ENCODE data around the gene METTL16.
"Not testable (repeated sequence)": the region's sequence is repeated elsewhere in the genome, so short reads cannot be mapped to it uniquely, and the experiment has no call there.

METTL16 gene

DNA sequence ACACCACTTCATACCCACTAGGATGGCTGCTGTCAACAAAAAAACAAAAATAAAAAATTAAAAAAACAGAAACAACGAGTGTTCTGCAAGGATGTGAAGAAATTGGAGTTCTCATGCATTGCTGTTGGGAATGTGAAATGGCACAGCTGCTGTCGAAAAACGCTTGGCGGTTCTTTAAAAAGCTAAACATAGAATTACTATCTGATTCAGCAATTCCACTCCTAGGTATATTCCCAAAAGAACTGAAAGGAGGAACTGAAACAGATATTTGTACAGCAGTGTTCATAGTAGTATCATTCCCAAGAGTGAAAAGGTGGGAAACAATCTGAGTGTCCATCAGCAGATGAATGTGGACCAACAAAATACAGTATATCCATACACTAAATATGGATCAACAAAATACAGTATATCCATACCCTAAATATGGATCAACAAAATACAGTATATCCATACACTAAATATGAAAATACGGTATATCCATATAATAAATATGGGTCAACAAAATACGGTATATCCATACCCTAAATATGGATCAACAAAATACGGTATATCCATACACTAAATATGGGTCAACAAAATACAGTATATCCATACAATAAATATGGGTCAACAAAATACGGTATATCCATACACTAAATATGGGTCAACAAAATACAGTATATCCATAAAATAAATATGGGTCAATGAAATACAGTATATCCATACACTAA is 8.7 kb downstream of the METTL16 start:
- no peak for DNase-seq (ENCODE audit: low read depth)

DNA sequence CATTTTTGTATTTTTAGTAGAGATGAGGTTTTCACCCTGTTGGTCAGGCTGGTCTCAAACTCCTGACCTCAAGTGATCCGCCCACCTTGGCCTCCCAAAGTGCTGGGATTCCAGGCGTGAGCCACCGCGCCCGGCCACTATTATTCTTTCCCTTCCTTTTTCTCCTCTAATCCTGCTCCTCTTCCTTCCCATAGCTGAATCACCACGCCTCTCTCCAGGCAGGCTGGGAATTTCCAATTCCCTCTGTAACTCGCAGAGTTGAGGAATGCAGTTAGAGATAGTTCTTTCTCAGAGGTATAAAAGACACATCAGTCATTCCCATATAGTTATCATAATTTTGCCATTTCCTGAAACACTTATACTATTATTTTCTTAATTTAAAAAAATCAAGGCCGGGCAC is 11.2 kb downstream of the METTL16 start:
- DNase-seq (ENCODE audit: low read depth) = no peak

DNA sequence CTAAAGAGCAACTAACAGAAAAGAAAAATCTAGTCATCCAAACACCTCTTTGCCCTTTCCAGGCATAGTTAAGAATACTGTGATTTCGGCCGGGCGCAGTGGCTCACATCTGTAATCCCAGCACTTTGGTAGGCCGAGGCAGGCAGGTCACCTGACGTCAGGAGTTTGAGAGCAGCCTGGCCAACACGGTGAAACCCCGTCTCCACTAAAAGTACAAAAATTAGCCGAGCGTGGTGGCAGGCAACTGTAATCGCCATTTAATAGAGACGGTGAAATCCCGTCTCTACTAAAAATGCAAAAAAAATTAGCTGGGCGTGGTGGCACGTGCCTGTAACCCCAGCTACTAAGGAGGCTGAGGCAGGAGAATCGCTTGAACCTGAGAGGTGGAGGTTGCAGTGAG is 22.4 kb downstream of the METTL16 start:
- not testable (repeated sequence) for DNase-seq (ENCODE audit: low read depth)

- DNase-seq (ENCODE audit: low read depth) = no peak
Observed at GRCh38 chr17:2487306-2487705, 24.4 kb downstream of the METTL16 start.

- not testable (repeated sequence) for DNase-seq (ENCODE audit: low read depth)
Observed at GRCh38 chr17:2486709-2487108, 25.0 kb downstream of the METTL16 start.

DNA sequence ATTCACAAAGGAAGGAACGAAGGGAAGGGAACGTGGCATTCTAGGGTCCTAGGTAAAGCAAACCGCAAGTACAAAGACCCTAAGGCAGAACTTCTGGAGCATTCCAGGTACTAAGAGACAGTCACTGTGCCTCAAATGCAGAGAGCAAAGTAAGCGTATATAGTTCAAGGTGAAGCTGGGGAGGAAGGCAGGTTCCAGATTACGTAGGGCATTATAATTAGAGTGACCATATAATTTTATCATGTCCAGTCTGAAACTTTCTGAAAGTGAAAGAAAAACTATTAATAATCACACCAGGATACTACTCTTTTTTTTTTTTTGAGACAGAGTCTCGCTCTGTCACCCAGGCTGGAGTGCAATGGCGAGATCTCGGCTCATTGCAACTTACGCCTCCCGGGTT is 25.7 kb downstream of the METTL16 start:
- DNase-seq (ENCODE audit: low read depth) = no peak

- DNase-seq (ENCODE audit: low read depth) = no peak
Observed at GRCh38 chr17:2485543-2485942, 26.1 kb downstream of the METTL16 start.

DNA sequence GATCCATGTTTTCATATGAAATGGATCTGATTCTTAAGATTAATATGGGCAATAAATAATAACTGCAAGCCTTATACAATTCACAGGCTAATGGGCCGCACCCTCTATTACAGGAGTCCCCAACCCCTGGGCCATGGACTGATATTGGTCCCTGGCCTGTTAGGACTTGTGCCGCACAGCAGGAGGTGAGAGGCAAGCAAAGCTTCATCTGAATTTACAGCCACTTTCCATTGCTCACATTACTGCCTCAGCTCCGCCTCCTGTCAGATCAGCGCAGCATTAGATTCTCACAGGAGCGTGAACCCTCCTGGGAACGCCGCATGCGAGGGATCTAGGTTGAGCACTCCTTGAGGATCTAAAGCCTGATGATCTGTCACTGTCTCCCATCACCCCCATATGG is 26.8 kb downstream of the METTL16 start:
- DNase-seq (ENCODE audit: low read depth) = no peak

DNA sequence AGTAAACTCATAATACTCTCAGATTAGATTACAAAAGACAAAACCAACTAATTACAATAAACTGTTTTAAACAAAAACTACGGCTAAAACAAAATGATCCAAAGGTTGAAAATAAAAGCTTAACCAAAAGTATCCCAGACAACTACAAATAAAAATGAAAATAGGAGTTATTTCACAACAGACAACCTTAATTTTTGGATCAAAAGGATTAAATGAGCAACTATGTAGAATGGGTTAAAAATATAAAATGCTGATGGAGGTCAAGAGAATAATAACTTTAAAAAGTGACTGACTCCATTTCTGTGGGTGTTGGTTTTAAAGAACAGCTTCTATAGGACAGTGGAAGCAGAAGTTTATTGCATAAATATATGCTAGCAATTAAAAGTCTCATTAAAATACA is 28.6 kb downstream of the METTL16 start:
- no peak for DNase-seq (ENCODE audit: low read depth)

DNA sequence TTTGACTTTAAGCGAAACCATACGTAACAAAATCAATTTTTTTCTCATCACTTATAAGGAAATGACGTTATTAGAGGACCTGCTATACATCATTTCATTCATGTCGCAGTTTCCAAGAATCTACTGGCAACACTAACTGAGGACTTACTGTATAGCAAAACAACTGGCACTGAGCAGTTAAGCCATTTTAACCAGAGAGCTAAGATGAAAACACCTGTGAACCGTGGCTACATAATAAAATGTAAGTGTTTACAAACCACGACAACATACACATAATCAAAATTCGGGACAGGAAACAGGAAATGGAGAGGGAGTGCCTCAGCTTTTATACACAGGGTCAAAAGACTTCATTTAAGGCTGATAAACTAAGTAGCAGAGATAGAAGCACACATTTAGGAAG is 29.5 kb downstream of the METTL16 start:
- no peak for DNase-seq (ENCODE audit: low read depth)

- DNase-seq (ENCODE audit: low read depth) = no peak
Observed at GRCh38 chr17:2481760-2482159, 29.9 kb downstream of the METTL16 start.

DNA sequence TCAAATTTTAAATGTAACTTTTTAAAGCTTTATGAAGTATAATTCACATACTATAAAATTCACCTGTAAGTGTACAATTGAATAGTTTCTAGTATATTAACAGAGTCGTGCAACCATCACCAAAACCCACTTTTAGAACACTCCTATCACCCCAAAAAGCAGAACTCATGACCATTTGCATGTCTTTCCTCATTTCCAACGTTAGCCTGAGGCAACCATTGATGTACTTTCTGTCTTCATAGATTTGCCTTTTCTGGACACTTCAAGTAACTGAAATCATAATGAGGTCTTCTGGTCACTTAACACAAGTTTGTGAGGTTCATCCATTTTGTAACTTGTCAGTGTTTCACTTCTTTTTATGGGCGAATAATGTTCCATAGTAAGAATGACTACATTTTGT is 33.2 kb downstream of the METTL16 start:
- no peak for DNase-seq (ENCODE audit: low read depth)

DNA sequence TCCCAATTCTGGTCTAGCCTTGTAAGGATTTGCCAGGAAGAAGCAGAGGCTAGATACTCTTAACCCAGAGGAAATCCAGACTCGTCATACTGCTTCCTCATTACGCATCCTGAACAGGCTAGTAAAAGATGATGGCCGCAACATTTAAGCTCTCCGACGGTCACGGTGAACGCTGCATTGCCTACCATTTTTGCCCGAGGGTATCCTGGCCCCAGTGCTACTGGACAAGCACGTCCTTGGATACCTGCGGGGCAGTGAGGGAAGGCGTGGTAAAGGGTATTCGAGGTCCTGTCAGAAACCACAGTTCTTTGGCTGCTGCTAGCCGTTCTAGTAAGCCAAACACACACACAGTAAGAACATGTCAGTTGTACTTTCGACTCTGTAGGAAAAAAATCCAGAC is 36.6 kb downstream of the METTL16 start:
- DNase-seq (ENCODE audit: low read depth) = no peak

DNA sequence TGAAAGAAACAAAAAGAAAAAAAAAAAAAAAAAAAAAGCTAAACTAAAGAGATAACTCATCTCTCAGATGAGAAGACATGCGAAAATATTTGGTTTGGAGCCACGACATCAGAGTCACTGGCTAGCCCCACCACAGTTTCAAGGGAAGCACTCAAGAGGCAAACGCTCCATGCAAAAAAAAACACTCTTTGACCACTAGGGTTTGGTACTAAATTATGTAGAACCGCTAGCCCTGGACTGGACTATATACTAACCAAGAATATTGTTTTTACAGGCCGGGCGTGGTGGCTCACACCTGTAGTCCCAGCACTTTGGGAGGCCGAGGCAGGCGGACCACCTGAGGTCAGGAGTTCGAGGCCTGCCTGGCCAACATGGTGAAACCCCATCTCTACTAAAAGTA is 37.3 kb downstream of the METTL16 start:
- DNase-seq (ENCODE audit: low read depth) = no peak

DNA sequence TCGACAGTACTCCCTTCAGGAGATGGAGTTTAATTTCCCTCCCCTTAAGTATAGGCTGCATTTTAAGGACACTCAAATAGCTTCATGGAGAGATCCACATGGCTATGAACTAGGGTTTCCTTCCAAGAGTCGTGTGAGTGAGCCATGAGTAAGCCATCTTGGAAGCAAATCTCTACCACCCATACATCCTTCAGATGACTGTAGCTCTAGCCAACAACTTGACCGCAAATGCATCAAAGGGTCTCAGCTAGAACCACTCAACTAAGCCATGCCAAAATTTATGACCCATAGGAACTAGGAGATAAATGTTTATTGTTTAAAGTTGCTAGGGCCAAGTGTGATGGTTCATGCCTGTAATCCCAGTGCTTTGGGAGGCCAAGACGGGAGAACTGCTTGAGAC is 43.4 kb downstream of the METTL16 start:
- DNase-seq (ENCODE audit: low read depth) = no peak

- no peak for DNase-seq (ENCODE audit: low read depth)
Observed at GRCh38 chr17:2466931-2467330, 44.8 kb downstream of the METTL16 start.

GRCh38 chr17:2462481-2462880 is 49.2 kb downstream of the METTL16 start:
- DNase-seq (ENCODE audit: low read depth) = no peak

DNA sequence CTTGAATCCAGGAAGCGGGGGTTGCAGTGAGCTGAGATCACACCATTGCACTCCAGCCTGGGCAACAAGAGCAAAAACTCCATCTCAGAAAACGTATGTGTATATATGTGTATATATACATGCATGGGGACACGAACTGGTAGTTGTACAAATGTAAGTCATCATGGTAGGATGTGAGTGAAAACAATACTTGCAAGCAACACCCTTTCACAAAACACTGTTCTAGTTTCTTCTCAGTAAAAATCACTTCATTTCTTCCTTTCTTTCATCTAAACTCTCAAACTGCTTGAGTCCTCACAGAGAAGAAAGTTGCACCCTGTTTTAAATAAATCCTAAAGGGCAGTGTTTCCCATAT is 51.8 kb downstream of the METTL16 start:
- no peak for DNase-seq (ENCODE audit: low read depth)

DNA sequence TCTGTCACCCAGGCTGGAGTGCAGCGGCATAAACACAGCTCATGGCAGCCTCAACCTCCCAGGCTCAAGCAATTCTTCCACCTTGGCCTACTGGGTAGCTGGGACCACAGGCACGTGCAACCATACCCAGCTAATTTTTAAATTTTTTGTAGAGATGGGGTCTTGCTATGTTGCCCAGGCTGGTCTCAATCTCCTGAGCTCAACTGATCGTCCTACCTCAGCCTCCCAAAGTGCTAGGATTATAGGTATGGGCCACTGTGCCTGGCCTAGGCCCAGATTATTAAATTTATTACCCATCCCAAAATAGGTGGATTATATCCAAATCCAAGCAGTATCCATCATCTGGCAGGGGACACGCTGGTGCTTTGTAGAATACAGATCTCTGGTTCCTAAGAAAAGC is 53.8 kb downstream of the METTL16 start:
- DNase-seq (ENCODE audit: low read depth) = no peak

DNA sequence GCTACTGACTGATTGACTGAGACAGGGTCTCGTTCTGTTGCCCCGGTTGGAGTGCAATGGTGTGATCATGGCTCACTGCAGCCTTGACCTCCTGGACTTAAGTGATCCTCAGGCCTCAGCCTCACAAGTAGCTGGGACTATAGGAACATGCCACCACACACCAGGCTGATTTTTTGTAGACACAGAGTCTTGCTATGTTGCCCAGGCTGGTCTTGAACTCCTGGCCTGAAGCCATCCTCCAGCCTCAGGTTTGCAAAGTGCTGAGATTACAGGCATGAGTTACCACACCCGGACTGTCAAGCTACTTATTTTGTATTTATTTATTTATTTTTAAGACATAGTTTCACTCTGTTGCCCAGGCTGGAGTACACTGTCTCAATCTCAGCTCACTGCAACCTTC is 55.2 kb downstream of the METTL16 start:
- no peak for DNase-seq (ENCODE audit: low read depth)

DNA sequence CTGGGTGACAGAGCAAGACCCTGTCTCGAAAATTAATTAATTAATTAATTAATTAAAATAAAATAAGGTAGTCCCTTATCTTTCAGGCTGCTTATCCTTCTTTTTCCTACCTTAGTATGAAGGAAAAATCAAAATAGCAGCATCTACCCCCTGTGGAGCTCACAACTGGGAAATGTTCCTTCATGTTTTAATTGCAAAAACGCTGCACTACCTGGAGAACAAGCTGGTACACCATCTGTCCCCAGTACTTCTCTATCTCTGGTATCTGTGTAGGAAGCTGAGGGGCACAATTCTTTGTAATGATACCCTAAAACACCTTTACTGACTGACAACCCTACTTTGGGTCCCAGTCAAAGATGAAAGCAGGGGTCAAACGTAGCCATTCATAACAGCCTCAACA is 55.7 kb downstream of the METTL16 start:
- DNase-seq (ENCODE audit: low read depth) = no peak

GRCh38 chr17:2453866-2454265 is 57.8 kb downstream of the METTL16 start:
- DNase-seq (ENCODE audit: low read depth) = no peak

GRCh38 chr17:2453325-2453724 is 58.4 kb downstream of the METTL16 start:
- DNase-seq (ENCODE audit: low read depth) = no peak

GRCh38 chr17:2452216-2452750 is 59.4 kb downstream of the METTL16 start:
- DNase-seq (ENCODE audit: low read depth) = no peak

Data from stimulated activated CD8-positive, alpha-beta memory T cell treated with anti-CD3 and anti-CD28 coated beads, Interleukin-15, amount 100 ng/mL, for 1 hour (primary cell).